Stimulated activated CD4-positive, alpha-beta T cell treated with anti-CD3 and anti-CD28 coated beads, Interleukin-15, amount 100 ng/mL, for 1 hour (primary cell): ENCODE results near the gene MARCHF3.
"Not testable (repeated sequence)": the region's sequence is repeated elsewhere in the genome, so short reads cannot be mapped to it uniquely, and the experiment has no call there.

ENCODE experiments used
- DNase-seq, 2 donors: peaks; one replicate each; pipeline ENCODE4 v3.0.0-alpha.2; 2020; ENCODE audit warnings: low read depth in 1 of 2, low spot score in 1 of 2

Gene MARCHF3

GRCh38 chr5:126921241-126922091 is 108.9 kb downstream of the MARCHF3 start:
- DNase-seq = no peak

GRCh38 chr5:126920291-126920690 is 110.1 kb downstream of the MARCHF3 start:
- DNase-seq = no peak

- DNase-seq = no peak
Observed at GRCh38 chr5:126919566-126919965, 110.8 kb downstream of the MARCHF3 start.

- DNase-seq = no peak
Observed at GRCh38 chr5:126918615-126918957, 111.8 kb downstream of the MARCHF3 start.

GRCh38 chr5:126917918-126918614 is 112.3 kb downstream of the MARCHF3 start:
- DNase-seq = no peak

GRCh38 chr5:126915496-126915895 is 114.9 kb downstream of the MARCHF3 start:
- DNase-seq = no peak

- DNase-seq = no peak
Observed at GRCh38 chr5:126914801-126915436, 115.4 kb downstream of the MARCHF3 start.

GRCh38 chr5:126912616-126913200 is 117.7 kb downstream of the MARCHF3 start:
- no peak for DNase-seq

GRCh38 chr5:126911986-126912385 is 118.4 kb downstream of the MARCHF3 start:
- DNase-seq = no peak

- DNase-seq = no peak
Observed at GRCh38 chr5:126909856-126910255, 120.5 kb downstream of the MARCHF3 start.

- DNase-seq = not testable (repeated sequence)
Observed at GRCh38 chr5:126904407-126904806, 126.0 kb downstream of the MARCHF3 start.

- no peak for DNase-seq
Observed at GRCh38 chr5:126900796-126901195, 129.6 kb downstream of the MARCHF3 start.

- no peak for DNase-seq
Observed at GRCh38 chr5:126899476-126899875, 130.9 kb downstream of the MARCHF3 start.

GRCh38 chr5:126897851-126898630 is 132.3 kb downstream of the MARCHF3 start:
- DNase-seq = no peak

GRCh38 chr5:126896170-126896702 is 134.1 kb downstream of the MARCHF3 start:
- DNase-seq = no peak

GRCh38 chr5:126895712-126896111 is 134.6 kb downstream of the MARCHF3 start:
- DNase-seq = not testable (repeated sequence)

GRCh38 chr5:126890414-126890813 is 139.9 kb downstream of the MARCHF3 start:
- not testable (repeated sequence) for DNase-seq

GRCh38 chr5:126888175-126888574 is 142.2 kb downstream of the MARCHF3 start:
- no peak for DNase-seq

- DNase-seq = no peak
Observed at GRCh38 chr5:126884269-126884819, 146.0 kb downstream of the MARCHF3 start.

- no peak for DNase-seq
Observed at GRCh38 chr5:126883564-126884245, 146.7 kb downstream of the MARCHF3 start.
